ENCODE measurements around the gene RHBDL1.

GRCh38 chr16:686459-687260, 11.2 kb downstream of the RHBDL1 start:
- TF ChIP-seq CTCF (IDR thresholded peaks at IDR 0.05; ENCODE audit: poor library complexity) (no peak), EZH2 (IDR thresholded peaks at IDR 0.05; ENCODE audit: borderline replicate concordance) (no peak), EZH2phosphoT487 (IDR thresholded peaks at IDR 0.05; ENCODE audit: low read depth, severe bottlenecking, unreplicated experiment) (no peak)

Measured in hepatocyte (in vitro differentiated cells).